Heart right ventricle (tissue), 16 donors: ENCODE data around the gene GRIK3. TPM values are rescaled to one million over a fixed set of nuclear protein-coding genes. Genes with fewer than 3 reads are reported as not detected.

Source experiments
- ATAC-seq, 8 donors: fragments of 200-7000 bp; cut with Tn5 transposase; one replicate each; pipeline ENCODE4 v1.9.1; 2020; ENCODE audit warnings: mild to moderate bottlenecking in 8 of 8, moderate library complexity in 8 of 8, moderate number of reproducible peaks in 1 of 8
- DNase-seq, 2 donors: peaks; one replicate each; pipeline ENCODE4 v3.0.0-alpha.2; 2020
- H3K27ac ChIP-seq, 10 donors: fragments of 200-600 bp; sonication (generic) in 2 of 10; one replicate each; pipeline versions ENCODE4 v1.5.0 to v1.8.0; 2020 to 2022; ENCODE audit warnings: mild to moderate bottlenecking in 3 of 10
- H3K27me3 ChIP-seq, 7 donors: fragments of 200-600 bp; one replicate each; pipeline ENCODE4 v1.8.0; 2021 to 2022; ENCODE audit warnings: mild to moderate bottlenecking in 2 of 7
- H3K36me3 ChIP-seq, 9 donors: fragments of 200-600 bp; sonication (generic) in 1 of 9; one replicate each; pipeline versions ENCODE4 v1.5.0 to v1.8.0; 2020 to 2022; ENCODE audit warnings: mild to moderate bottlenecking in 2 of 9
- H3K4me1 ChIP-seq, 9 donors: fragments of 200-600 bp; sonication (generic) in 1 of 9; one replicate each; pipeline versions ENCODE4 v1.5.0 to v1.8.0; 2020 to 2022; ENCODE audit warnings: mild to moderate bottlenecking in 4 of 9
- H3K4me3 ChIP-seq, 10 donors: fragments of 200-600 bp; sonication (generic) in 2 of 10; one replicate each; pipeline versions ENCODE4 v1.5.0 to v1.8.0; 2020 to 2022; ENCODE audit warnings: mild to moderate bottlenecking in 7 of 10, moderate library complexity in 2 of 10
- H3K9me3 ChIP-seq, 11 donors: fragments of 200-600 bp in 10 of 11; sonication (generic) in 2 of 11; one replicate each; pipeline versions ENCODE4 v1.5.0 to v1.8.0; 2013 to 2022; ENCODE audit warnings: mild to moderate bottlenecking in 2 of 11, control low read depth in 1 of 11, moderate library complexity in 1 of 11
- CTCF ChIP-seq, 9 donors: fragments of 200-600 bp; sonication (generic) in 2 of 9; IDR thresholded peaks; one replicate each; pipeline versions ENCODE4 v1.5.0 to v1.8.0; 2021 to 2022; ENCODE audit warnings: antibody characterized with exemption in 9 of 9, mild to moderate bottlenecking in 5 of 9, moderate library complexity in 1 of 9
- WGBS, 2 donors: extraction: QIAGEN DNeasy Blood & Tissue Kit; methylation state at CpG; one replicate each; pipeline ENCODE4 v1.1.7; 2013; ENCODE audit warnings: inconsistent platforms in 1 of 2; 5-methylcytosine and 5-hydroxymethylcytosine counted together
- intact Hi-C, 10 donors: fragments of 100-400 bp; cut with DNase I; formaldehyde crosslinking; loops; one replicate each; pipeline versions ENCODE4 v1.11.1 to v1.14.2; 2022
- polyA plus RNA-seq, 2 donors: library from polyadenylated mRNA; stranded (reverse); fragments of 200-250 nt; gene quantifications; one replicate each; pipeline ENCODE4 v1.2.3, GENCODE V29; 2013
- total RNA-seq, 10 donors: library from RNA; stranded (reverse); fragmentation: NEBNext Ultra II Directional in 3 of 10; extraction: Animal tissue kit (Norgen Biotek cat#: 25700) in 3 of 10; gene quantifications; one replicate each; pipeline versions ENCODE4 v1.2.1 to v1.2.4, GENCODE V29; 2021 to 2023
- donor health status: Arrhythmogenic right ventricular cardiomyopathy.
- donor health status: ischemic (EF 13 %, LVEDD 7.1; RV severe dilation, severe dysfunction).
- donor health status: healthy with polysubstance abuse.
- donor health status: DM: no; HTN: yes; CAD: no.
- donor health status: DM: no; HTN: no; CAD: no.
- donor health status: ischemic (EF 25% LVEDD 6.9; RV normal size, moderate dysfunction).
- donor health status: ischemic (EF 25% LVEDD 5.7; RV mildly dilated, moderate dysfunction).
- donor health status: healthy.
- donor health status: DM: yes; HTN: yes; CAD: no.
- donor health status: Ischemic cardiomyopathy.
- donor health status: ischemic (EF 35%, LVEDD 5.7; RV mildly dilated, moderate dysfunction).
- donor health status: nonischemic (EF 11% LVEDD 7.7; RV severe dilation, severe dysfunction).
- donor health status: DM: yes; HTN: yes; CAD: no.
- donor health status: PGD.
- donor health status: ischemic (EF 29% LVEDD 5.4; RV normal size, mild dysfunction).
- donor health status: nonischemic (EF 23%, LVEDD 6.1; RV moderate dilation, normal function).

Gene GRIK3
- total and polyA plus RNA-seq, 12 donors = 0.10 to 1.1 (median 0.27) TPM

- Histone ChIP-seq H3K36me3 (no peaks in the 10 kb centered on the region), H3K27ac (no peak overlapping the region), H3K27me3 (peaks cover 0 to 6% (median 0%) of the 10 kb centered on the region in 7 donors), H3K4me1 (peaks cover 0 to 12% (median 4%) of the 10 kb centered on the region in 9 donors), H3K4me3 (no peak overlapping the region), H3K9me3 (no peaks in the 10 kb centered on the region)
- 66 to 80% methylated on average over 4 of the region's 4 CpGs for WGBS, 2 donors
- ATAC-seq = no peak
- no peak for DNase-seq
- intact Hi-C loops = no loop called here
- no peak for TF ChIP-seq CTCF (IDR thresholded peaks at IDR 0.05)
Observed at GRCh38 chr1:37010011-37010410, 24.3 kb downstream of the GRIK3 start.

- no peaks in the 10 kb centered on the region for H3K9me3 ChIP-seq
- DNase-seq (no peak), ATAC-seq (no peak)
- no peak overlapping the region for H3K27ac ChIP-seq
- no peak overlapping the region for H3K4me3 ChIP-seq
- no peaks in the 10 kb centered on the region for H3K36me3 ChIP-seq
- H3K27me3 ChIP-seq = peaks cover 0 to 8% (median 0%) of the 10 kb centered on the region in 7 donors
- WGBS, 2 donors = 54 to 57% methylated on average over 5 of the region's 5 CpGs
- intact Hi-C loops = no loop called here
- TF ChIP-seq CTCF (IDR thresholded peaks at IDR 0.05) = no peak
- peaks cover 0 to 12% (median 4%) of the 10 kb centered on the region in 9 donors for H3K4me1 ChIP-seq
Observed at GRCh38 chr1:37009521-37009920, 24.8 kb downstream of the GRIK3 start.

GRCh38 chr1:37006132-37006868 lies 28.0 kb downstream of the GRIK3 start:
- Histone ChIP-seq H3K9me3 (no peaks in the 10 kb centered on the region), H3K4me3 (no peak overlapping the region), H3K36me3 (no peaks in the 10 kb centered on the region), H3K4me1 (peaks cover 0 to 12% (median 4%) of the 10 kb centered on the region in 9 donors), H3K27me3 (peaks cover 0 to 5% (median 0%) of the 10 kb centered on the region in 7 donors), H3K27ac (peak overlapping the region in 4 of 10 donors; percentile 39 to 75 (median 68))
- intact Hi-C loops = no loop called here
- ATAC-seq = peak in 7 of 8 donors; percentile 82 to 97 (median 84)
- DNase-seq = peak; percentile 28 to 47
- WGBS, 2 donors = 42 to 52% methylated on average over 11 of the region's 11 CpGs
- TF ChIP-seq CTCF (IDR thresholded peaks at IDR 0.05) = no peak

- DNase-seq (no peak), ATAC-seq (no peak)
- TF ChIP-seq CTCF (IDR thresholded peaks at IDR 0.05) = no peak
Observed at GRCh38 chr1:37002898-37003297, 31.4 kb downstream of the GRIK3 start.

More at GRCh38 chr1:37002898-37003297, 31.4 kb downstream of the GRIK3 start:
- Histone ChIP-seq H3K27me3 (peaks cover 0 to 5% (median 0%) of the 10 kb centered on the region in 7 donors), H3K36me3 (no peaks in the 10 kb centered on the region), H3K9me3 (no peaks in the 10 kb centered on the region), H3K4me1 (peaks cover 0 to 12% (median 4%) of the 10 kb centered on the region in 9 donors), H3K27ac (no peak overlapping the region), H3K4me3 (no peak overlapping the region)
- intact Hi-C loops = no loop called here
- 87 to 92% methylated on average over 3 of the region's 3 CpGs for WGBS, 2 donors
